ENCODE measurements around the gene LENEP. TPM values are rescaled to one million over a fixed set of nuclear protein-coding genes. Genes with fewer than 3 reads are reported as not detected.

LENEP gene
- total RNA-seq, 2 experiments from 2014 or later = not detected

DNA sequence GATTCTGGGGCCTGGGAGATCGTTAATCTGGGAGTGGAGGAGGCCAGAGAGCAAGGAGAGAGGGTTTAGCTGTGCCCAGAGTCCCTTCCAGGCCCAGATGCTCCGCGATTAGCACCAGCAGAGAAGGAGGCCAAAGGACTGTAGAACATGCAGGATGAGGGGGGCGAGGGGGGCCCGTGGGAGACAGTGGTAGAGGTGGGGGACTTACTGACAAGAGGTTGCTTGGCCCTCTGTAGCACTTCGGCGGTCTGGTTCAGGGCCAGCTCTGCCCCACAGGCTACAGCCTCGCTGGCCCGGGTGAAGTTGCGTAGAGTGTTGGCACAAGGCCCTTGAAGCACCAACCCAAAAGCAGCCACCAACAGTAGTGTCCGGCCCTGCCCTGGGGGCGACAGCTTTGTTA, 39.5 kb downstream of the LENEP start:
- Mint-ChIP-seq H3K4me3 (no peak overlapping the region), H3K9me3 (no peaks in the 10 kb centered on the region), H3K27ac (no peak overlapping the region), H3K36me3 (ENCODE audit: low read depth) (no peaks in the 10 kb centered on the region), H3K27me3 (no peaks in the 10 kb centered on the region), H3K4me1 (ENCODE audit: low read depth) (no peaks in the 10 kb centered on the region)
- ChIA-PET CTCF (interaction anchor here (1.1 kb wide), 1 partner anchor 18 kb away, joined by 3 read pairs; the partner anchor contains the start of gene ADAM15), POLR2A (no interaction called here)
- Histone ChIP-seq H3K27me3 (ENCODE audit: control insufficient read depth in 1 of 2, insufficient read depth in 2 of 2, low read length in 2 of 2) (no peaks in the 10 kb centered on the region), H3K9me3 (ENCODE audit: control insufficient read depth in 1 of 2, insufficient read depth in 1 of 2, low read length in 2 of 2) (no peaks in the 10 kb centered on the region), H3K36me3 (ENCODE audit: insufficient read depth, low read length) (no peaks in the 10 kb centered on the region), H3K27ac (ENCODE audit: low read depth in 1 of 2, low read length in 2 of 2) (no peak overlapping the region), H3K4me1 (ENCODE audit: insufficient read depth, low read length) (no peaks in the 10 kb centered on the region), H3K4me3 (ENCODE audit: low read length) (no peak overlapping the region)
- DNase-seq (no peak), ATAC-seq (ENCODE audit: poor library complexity) (no peak)
- TF ChIP-seq, protein P1, sequence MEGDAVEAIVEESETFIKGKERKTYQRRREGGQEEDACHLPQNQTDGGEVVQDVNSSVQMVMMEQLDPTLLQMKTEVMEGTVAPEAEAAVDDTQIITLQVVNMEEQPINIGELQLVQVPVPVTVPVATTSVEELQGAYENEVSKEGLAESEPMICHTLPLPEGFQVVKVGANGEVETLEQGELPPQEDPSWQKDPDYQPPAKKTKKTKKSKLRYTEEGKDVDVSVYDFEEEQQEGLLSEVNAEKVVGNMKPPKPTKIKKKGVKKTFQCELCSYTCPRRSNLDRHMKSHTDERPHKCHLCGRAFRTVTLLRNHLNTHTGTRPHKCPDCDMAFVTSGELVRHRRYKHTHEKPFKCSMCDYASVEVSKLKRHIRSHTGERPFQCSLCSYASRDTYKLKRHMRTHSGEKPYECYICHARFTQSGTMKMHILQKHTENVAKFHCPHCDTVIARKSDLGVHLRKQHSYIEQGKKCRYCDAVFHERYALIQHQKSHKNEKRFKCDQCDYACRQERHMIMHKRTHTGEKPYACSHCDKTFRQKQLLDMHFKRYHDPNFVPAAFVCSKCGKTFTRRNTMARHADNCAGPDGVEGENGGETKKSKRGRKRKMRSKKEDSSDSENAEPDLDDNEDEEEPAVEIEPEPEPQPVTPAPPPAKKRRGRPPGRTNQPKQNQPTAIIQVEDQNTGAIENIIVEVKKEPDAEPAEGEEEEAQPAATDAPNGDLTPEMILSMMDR (IDR thresholded peaks at IDR 0.05) = no peak
- intact Hi-C loops (cut with DNase I, micrococcal nuclease) = loop anchor here in 1 of 2 experiments (10.0 kb wide), 1 partner anchor 122 kb away; no protein-coding TSS in a partner anchor

GRCh38 chr1:155033524-155033923, 40.1 kb downstream of the LENEP start, which contains the start of the genes DCST1 and DCST2:
TSS of gene DCST1 (plus strand) at chr1:155033824. CDS start at chr1:155034037, 213 bp downstream.
TSS of gene DCST2 (minus strand) at chr1:155033781. CDS start at chr1:155033701, 80 bp downstream.
- H3K36me3 ChIP-seq (ENCODE audit: insufficient read depth, low read length) = no peaks in the 10 kb centered on the region
- Mint-ChIP-seq H3K4me3 (no peak within 1 kb of the TSS), H3K36me3 (ENCODE audit: low read depth) (no peaks in the 10 kb centered on the region), H3K9me3 (no peaks in the 10 kb centered on the region), H3K27me3 (no peaks in the 10 kb centered on the region), H3K4me1 (ENCODE audit: low read depth) (no peaks in the 10 kb centered on the region), H3K27ac (no peak within 1 kb of the TSS)
- TF ChIP-seq, protein P1 (IDR thresholded peaks at IDR 0.05) = no peak
- ChIA-PET POLR2A (no interaction called here), CTCF (interaction anchor here (1.1 kb wide), 1 partner anchor 17 kb away, joined by 3 read pairs; the partner anchor contains the start of gene ADAM15)
- H3K27me3 ChIP-seq (ENCODE audit: control insufficient read depth in 1 of 2, insufficient read depth in 2 of 2, low read length in 2 of 2) = no peaks in the 10 kb centered on the region
- no peak for DNase-seq
- ATAC-seq (ENCODE audit: poor library complexity) = no peak
- H3K9me3 ChIP-seq (ENCODE audit: control insufficient read depth in 1 of 2, insufficient read depth in 1 of 2, low read length in 2 of 2) = no peaks in the 10 kb centered on the region
- H3K4me3 ChIP-seq (ENCODE audit: low read length) = no peak within 1 kb of the TSS
- intact Hi-C loops (cut with DNase I, micrococcal nuclease) = loop anchor here in 1 of 2 experiments (10.0 kb wide), 1 partner anchor 121 kb away; no protein-coding TSS in a partner anchor
- no peaks in the 10 kb centered on the region for H3K4me1 ChIP-seq (ENCODE audit: insufficient read depth, low read length)
- H3K27ac ChIP-seq (ENCODE audit: low read depth in 1 of 2, low read length in 2 of 2) = no peak within 1 kb of the TSS

DNA sequence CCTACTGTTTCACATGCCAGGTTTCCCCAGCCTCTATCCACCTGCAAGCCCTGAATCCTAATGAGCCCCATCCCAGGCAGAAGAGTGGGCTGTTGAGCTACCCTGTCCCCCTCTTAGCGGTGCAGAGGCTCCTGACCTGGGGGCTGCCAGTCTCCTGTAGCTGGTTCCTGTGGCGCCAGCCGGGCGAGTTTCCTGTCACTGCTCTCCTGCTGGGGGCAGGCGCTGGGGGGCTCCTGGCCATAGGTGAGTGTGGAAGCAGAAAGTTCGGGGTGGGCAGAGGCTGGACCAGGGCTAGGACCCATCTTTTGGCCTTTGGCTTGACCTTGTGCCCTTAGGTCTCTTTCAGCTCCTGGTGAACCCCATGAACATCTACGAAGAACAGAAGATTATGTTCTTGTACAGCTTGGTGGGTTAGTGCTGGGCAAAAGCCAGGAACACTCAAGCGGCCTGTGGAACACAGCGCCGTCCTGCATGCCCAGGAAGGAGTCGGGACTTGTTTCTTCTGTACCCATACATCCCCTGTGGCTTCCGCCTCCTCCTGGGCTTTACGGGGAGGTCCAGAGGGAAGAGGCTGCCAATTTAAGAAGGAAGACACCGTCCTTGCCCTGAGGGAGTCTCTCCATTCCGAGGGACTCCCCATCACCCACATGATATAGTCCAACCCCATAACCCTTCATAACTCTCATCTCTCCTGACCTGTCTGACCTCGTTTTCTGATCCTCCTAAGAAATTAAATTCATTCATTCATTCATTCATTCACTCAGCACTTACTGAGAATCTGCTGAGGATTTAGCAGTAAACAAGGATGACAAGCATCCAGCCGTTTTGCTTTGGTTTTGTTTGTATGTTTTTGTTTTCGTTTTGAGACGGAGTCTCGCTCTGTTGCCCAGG, 41.2 kb downstream of the LENEP start:
- Histone ChIP-seq H3K27me3 (ENCODE audit: control insufficient read depth in 1 of 2, insufficient read depth in 2 of 2, low read length in 2 of 2) (no peaks in the 10 kb centered on the region), H3K4me1 (ENCODE audit: insufficient read depth, low read length) (no peaks in the 10 kb centered on the region), H3K9me3 (ENCODE audit: control insufficient read depth in 1 of 2, insufficient read depth in 1 of 2, low read length in 2 of 2) (no peaks in the 10 kb centered on the region), H3K27ac (ENCODE audit: low read depth in 1 of 2, low read length in 2 of 2) (no peak overlapping the region), H3K4me3 (ENCODE audit: low read length) (no peak overlapping the region), H3K36me3 (ENCODE audit: insufficient read depth, low read length) (no peaks in the 10 kb centered on the region)
- H3K27ac Mint-ChIP-seq = no peak overlapping the region
- H3K9me3 Mint-ChIP-seq = no peaks in the 10 kb centered on the region
- ATAC-seq (ENCODE audit: poor library complexity) (no peak), DNase-seq (no peak)
- no peaks in the 10 kb centered on the region for H3K27me3 Mint-ChIP-seq
- no peaks in the 10 kb centered on the region for H3K36me3 Mint-ChIP-seq (ENCODE audit: low read depth)
- no peak overlapping the region for H3K4me3 Mint-ChIP-seq
- ChIA-PET POLR2A (interaction anchor here (0.7 kb wide), 1 partner anchor 12 kb away, joined by 3 read pairs; no protein-coding TSS in a partner anchor), CTCF (no interaction called here)
- intact Hi-C loops (cut with DNase I, micrococcal nuclease) = loop anchor here in 1 of 2 experiments (10.0 kb wide), 1 partner anchor 120 kb away; no protein-coding TSS in a partner anchor
- TF ChIP-seq, protein P1 (IDR thresholded peaks at IDR 0.05) = no peak
- no peaks in the 10 kb centered on the region for H3K4me1 Mint-ChIP-seq (ENCODE audit: low read depth)

Data from CD4-positive, alpha-beta T cell (primary cell).